B cell (primary cell): Measurements from ENCODE around the gene LATS2. TPM values are rescaled to one million over a fixed set of nuclear protein-coding genes. Genes with fewer than 3 reads are reported as not detected.

ENCODE experiments used
- ATAC-seq: fragments of 200-7000 bp; cut with Tn5 transposase; one replicate; pipeline ENCODE4 v1.10.0; 2021; ENCODE audit warnings: low read depth, mild to moderate bottlenecking, moderate number of reproducible peaks, moderate library complexity
- CTCF ChIA-PET: fragments of 350-600 bp; sonication (Branson Sonifier 250); formaldehyde crosslinking; loops from one replicate; lab custom pipeline; 2021; ENCODE audit warnings: antibody characterized with exemption, inconsistent platforms; lab: Charles Lee
- POLR2A ChIA-PET: fragments of 350-600 bp; sonication (Branson Sonifier 250); formaldehyde crosslinking; loops from one replicate; lab custom pipeline; 2021; ENCODE audit warnings: antibody characterized with exemption; lab: Charles Lee
- DNase-seq: peaks from one replicate; pipeline ENCODE4 v3.0.0; 2013
- H2AFZ ChIP-seq: 2 replicates; pipeline ENCODE4 v1.6.1; 2012; ENCODE audit warnings: mild to moderate bottlenecking, low read depth, low read length; ENCODE audit not compliant: insufficient read depth, poor library complexity, severe bottlenecking
- H3K27ac ChIP-seq, 2 donors: 1 replicate in 1 of 2; 2 replicates in 1 of 2; pipeline ENCODE4 v1.5.1; 2012 to 2013; ENCODE audit warnings: low read length in 2 of 2, mild to moderate bottlenecking in 2 of 2, moderate library complexity in 1 of 2
- H3K27me3 ChIP-seq, 4 experiments: fragments of 200-600 bp in 1 of 4; sonication (generic) in 1 of 4; replicated peaks in 1 of 4; 1 replicate in 2 of 4; 2 replicates in 2 of 4; pipeline versions ENCODE4 v1.6.1 to v1.7.0; 2013 to 2016; ENCODE audit warnings: low read length in 3 of 4, mild to moderate bottlenecking in 2 of 4, mixed read lengths in 1 of 4, moderate library complexity in 1 of 4; ENCODE audit not compliant: insufficient read depth in 4 of 4, control insufficient read depth in 3 of 4; ENCODE audit errors: control extremely low read depth in 1 of 4
- H3K36me3 ChIP-seq, 2 experiments: replicated peaks in 1 of 2; 1 replicate in 1 of 2; 2 replicates in 1 of 2; pipeline versions ENCODE4 v1.6.1 to v1.7.1; 2013; ENCODE audit warnings: low read length in 1 of 2; ENCODE audit not compliant: insufficient read depth in 2 of 2, control insufficient read depth in 1 of 2; ENCODE audit errors: control extremely low read depth in 1 of 2, extremely low read depth in 1 of 2
- H3K4me1 ChIP-seq, 2 donors: fragments of 200-600 bp in 1 of 2; sonication (generic) in 1 of 2; 1 replicate in 1 of 2; 2 replicates in 1 of 2; pipeline versions ENCODE4 v1.5.1 to v1.6.1; 2013 to 2017; ENCODE audit warnings: low read length in 2 of 2; ENCODE audit not compliant: control insufficient read depth in 2 of 2, insufficient read depth in 2 of 2
- H3K4me2 ChIP-seq: replicated peaks from 2 replicates; pipeline ENCODE3; 2012; ENCODE audit warnings: mild to moderate bottlenecking, low read depth, low read length; ENCODE audit not compliant: poor library complexity, severe bottlenecking
- H3K4me3 ChIP-seq, 5 experiments: fragments of 200-600 bp in 1 of 5; sonication (generic) in 1 of 5; 1 replicate in 3 of 5; 2 replicates in 2 of 5; pipeline versions ENCODE4 v1.5.1 to v1.7.0; 2011 to 2016; ENCODE audit warnings: low read length in 4 of 5, mild to moderate bottlenecking in 4 of 5, low read depth in 2 of 5, control low read depth in 1 of 5, moderate library complexity in 1 of 5; ENCODE audit not compliant: insufficient read depth in 1 of 5; ENCODE audit errors: control extremely low read depth in 1 of 5, extremely low read depth in 1 of 5
- H3K79me2 ChIP-seq: fragments of 200-600 bp; sonication (generic); one replicate; pipeline ENCODE4 v1.6.0; 2016; ENCODE audit warnings: low read length; ENCODE audit not compliant: control insufficient read depth, insufficient read depth
- H3K9ac ChIP-seq: fragments of 200-600 bp; sonication (generic); 2 replicates; pipeline ENCODE4 v1.6.1; 2017; ENCODE audit warnings: mild to moderate bottlenecking, low read length, moderate library complexity
- H3K9me3 ChIP-seq, 3 donors: one replicate each; pipeline versions ENCODE4 v1.6.1 to v1.7.1; 2013; ENCODE audit warnings: low read length in 2 of 3; ENCODE audit not compliant: control insufficient read depth in 2 of 3, insufficient read depth in 1 of 3; ENCODE audit errors: control extremely low read depth in 1 of 3
- H4K20me1 ChIP-seq: 2 replicates; pipeline ENCODE4 v1.6.0; 2012; ENCODE audit warnings: mild to moderate bottlenecking, low read length; ENCODE audit not compliant: insufficient read depth, control insufficient read depth, poor library complexity, severe bottlenecking
- H3K27ac Mint-ChIP-seq: one replicate; pipeline ENCODE4 v1.8.0; 2021; ENCODE audit warnings: mixed read lengths
- H3K27me3 Mint-ChIP-seq: one replicate; pipeline ENCODE4 v1.8.0; 2021; ENCODE audit warnings: mixed read lengths
- H3K4me1 Mint-ChIP-seq: one replicate; pipeline ENCODE4 v1.8.0; 2021; ENCODE audit warnings: mixed read lengths
- H3K4me3 Mint-ChIP-seq: one replicate; pipeline ENCODE4 v1.8.0; 2021; ENCODE audit warnings: mixed read lengths
- H3K9me3 Mint-ChIP-seq: one replicate; pipeline ENCODE4 v1.8.0; 2022; ENCODE audit warnings: mixed read lengths; ENCODE audit not compliant: insufficient read depth
- EZH2 ChIP-seq: IDR thresholded peaks from 2 replicates; pipeline ENCODE4 v1.6.1; 2012; ENCODE audit warnings: borderline replicate concordance, low read depth, mild to moderate bottlenecking, moderate library complexity, low read length; ENCODE audit not compliant: insufficient read depth, poor library complexity, severe bottlenecking
- WGBS: methylation state at CpG from one replicate; pipeline ENCODE4 v1.1.5; 2013; ENCODE audit warnings: missing lambda C conversion rate; ENCODE audit not compliant: insufficient coverage; 5-methylcytosine and 5-hydroxymethylcytosine counted together
- intact Hi-C: fragments of 100-400 bp; cut with micrococcal nuclease; formaldehyde crosslinking; loops from one replicate; pipeline ENCODE4 v1.10.0; 2022
- polyA plus RNA-seq: library from polyadenylated mRNA; depleted of rRNA; stranded (reverse); fragments of >200 nt; gene quantifications from 2 replicates; pipeline ENCODE4 v1.2.3, GENCODE V29; 2012
- small RNA-seq: library from RNA; depleted of rRNA; stranded (forward); fragments of <200 nt; gene quantifications from one replicate; pipeline ENCODE3, GENCODE V24; 2012; ENCODE audit warnings: low replicate concordance, low read depth; ENCODE audit not compliant: insufficient read length
- total RNA-seq, 2 donors: library from RNA; stranded (reverse); fragments of 120-200 nt in 1 of 2; gene quantifications; 1 replicate in 1 of 2; 2 replicates in 1 of 2; pipeline versions ENCODE4 v1.2.3 to v1.2.4, GENCODE V29; 2013 to 2022
- TF ChIP-seq, protein P1 (sequence below): fragments of 200-600 bp; IDR thresholded peaks from one replicate; pipeline ENCODE4 v1.8.0; 2022; ENCODE audit warnings: antibody characterized with exemption, mild to moderate bottlenecking

Gene LATS2
- total and polyA plus RNA-seq, 2 donors (not counting 1 experiment from before 2014, with no cell fraction given) = 1.9 to 2.7 TPM

- Mint-ChIP-seq H3K27me3 (no peaks in the 10 kb centered on the region), H3K4me1 (no peaks in the 10 kb centered on the region), H3K4me3 (no peak overlapping the region), H3K9me3 (no peaks in the 10 kb centered on the region), H3K27ac (no peak overlapping the region)
- Histone ChIP-seq H3K4me3 (no peak overlapping the region), H4K20me1 (no peaks in the 10 kb centered on the region), H3K36me3 (no peaks in the 10 kb centered on the region), H3K4me1 (no peaks in the 10 kb centered on the region), H3K4me2 (no peak overlapping the region), H3K27ac (no peak overlapping the region), H3K9me3 (no peaks in the 10 kb centered on the region), H3K79me2 (no peaks in the 10 kb centered on the region), H2AFZ (no peak overlapping the region), H3K27me3 (no peaks in the 10 kb centered on the region), H3K9ac (no peak overlapping the region)
- no CpG with 5 or more reads among the region's 3 CpGs for WGBS
- ChIA-PET CTCF (interaction anchor here (0.7 to 8.6 kb wide), 20 partner anchors 10 to 727 kb away, joined by 3 to 118 read pairs (median 4); no protein-coding TSS in a partner anchor), POLR2A (interaction anchor here (0.7 kb wide), 2 partner anchors 209 to 432 kb away, joined by 3 read pairs; no protein-coding TSS in a partner anchor)
- no peak for ATAC-seq
- peak; percentile 68 for DNase-seq
- TF ChIP-seq, protein P1, sequence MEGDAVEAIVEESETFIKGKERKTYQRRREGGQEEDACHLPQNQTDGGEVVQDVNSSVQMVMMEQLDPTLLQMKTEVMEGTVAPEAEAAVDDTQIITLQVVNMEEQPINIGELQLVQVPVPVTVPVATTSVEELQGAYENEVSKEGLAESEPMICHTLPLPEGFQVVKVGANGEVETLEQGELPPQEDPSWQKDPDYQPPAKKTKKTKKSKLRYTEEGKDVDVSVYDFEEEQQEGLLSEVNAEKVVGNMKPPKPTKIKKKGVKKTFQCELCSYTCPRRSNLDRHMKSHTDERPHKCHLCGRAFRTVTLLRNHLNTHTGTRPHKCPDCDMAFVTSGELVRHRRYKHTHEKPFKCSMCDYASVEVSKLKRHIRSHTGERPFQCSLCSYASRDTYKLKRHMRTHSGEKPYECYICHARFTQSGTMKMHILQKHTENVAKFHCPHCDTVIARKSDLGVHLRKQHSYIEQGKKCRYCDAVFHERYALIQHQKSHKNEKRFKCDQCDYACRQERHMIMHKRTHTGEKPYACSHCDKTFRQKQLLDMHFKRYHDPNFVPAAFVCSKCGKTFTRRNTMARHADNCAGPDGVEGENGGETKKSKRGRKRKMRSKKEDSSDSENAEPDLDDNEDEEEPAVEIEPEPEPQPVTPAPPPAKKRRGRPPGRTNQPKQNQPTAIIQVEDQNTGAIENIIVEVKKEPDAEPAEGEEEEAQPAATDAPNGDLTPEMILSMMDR = peak; percentile 90
- TF ChIP-seq EZH2 = no peak
- intact Hi-C loops = loop anchor here (1.0 to 2.0 kb wide), 3 partner anchors 213 to 742 kb away; no protein-coding TSS in a partner anchor
Measured at GRCh38 chr13:20924758-20925394, 136.5 kb downstream of the LATS2 start.

- Mint-ChIP-seq H3K27ac (no peak overlapping the region), H3K9me3 (no peaks in the 10 kb centered on the region), H3K4me3 (no peak overlapping the region), H3K27me3 (no peaks in the 10 kb centered on the region), H3K4me1 (no peaks in the 10 kb centered on the region)
- CTCF ChIA-PET = interaction anchor here (1.2 to 8.6 kb wide), 3 partner anchors 21 to 725 kb away, joined by 3 to 118 read pairs (median 32); partner anchors contain the start of gene XPO4
- Histone ChIP-seq H2AFZ (no peak overlapping the region), H3K36me3 (no peaks in the 10 kb centered on the region), H3K4me1 (no peaks in the 10 kb centered on the region), H3K4me3 (no peak overlapping the region), H4K20me1 (no peaks in the 10 kb centered on the region), H3K4me2 (no peak overlapping the region), H3K79me2 (no peaks in the 10 kb centered on the region), H3K27me3 (no peaks in the 10 kb centered on the region), H3K27ac (no peak overlapping the region), H3K9me3 (no peaks in the 10 kb centered on the region), H3K9ac (no peak overlapping the region)
- intact Hi-C loops = no loop called here
- ATAC-seq (no peak), DNase-seq (no peak)
- no peak for TF ChIP-seq EZH2
- POLR2A ChIA-PET = no interaction called here
- 96% methylated on average over 4 of the region's 4 CpGs for WGBS
Measured at GRCh38 chr13:20923272-20923671, 138.1 kb downstream of the LATS2 start.

Small RNAs within 50 kb of the gene (small RNA-seq; reads per million reads assigned to genes)
- gene PPIAP27 (not detected), gene RNU4-9P (not detected)

Other genes with a start within 250 kb of the LATS2 start
- gene XPO4, start 158.8 kb downstream of the LATS2 start, total RNA-seq = 25.9 and 30.6 TPM in 2 replicates
- 6.2 and 9.7 TPM in 2 replicates for gene XPO4, start 158.8 kb downstream of the LATS2 start, polyA plus RNA-seq
- 151 and 165 TPM in 2 replicates for gene SAP18, start 78.5 kb upstream of the LATS2 start, total RNA-seq
- 20.6 and 33.0 TPM in 2 replicates for gene SAP18, start 78.5 kb upstream of the LATS2 start, polyA plus RNA-seq
- gene SKA3, start 115.0 kb upstream of the LATS2 start, total RNA-seq = 0.20 and 0.53 TPM in 2 replicates
- gene SKA3, start 115.0 kb upstream of the LATS2 start, polyA plus RNA-seq = 0.07 and 0.14 TPM in 2 replicates
- gene MRPL57, start 115.1 kb upstream of the LATS2 start, total RNA-seq = 9.7 and 12.1 TPM in 2 replicates
- gene MRPL57, start 115.1 kb upstream of the LATS2 start, polyA plus RNA-seq = 6.0 and 7.8 TPM in 2 replicates